Measurements from ENCODE around the gene CTNNA3. TPM values are rescaled to one million over a fixed set of nuclear protein-coding genes. Genes with fewer than 3 reads are reported as not detected.

The CTNNA3 gene
- total RNA-seq, 1 donor from 2014 or later, result under 0.01 TPM

DNA sequence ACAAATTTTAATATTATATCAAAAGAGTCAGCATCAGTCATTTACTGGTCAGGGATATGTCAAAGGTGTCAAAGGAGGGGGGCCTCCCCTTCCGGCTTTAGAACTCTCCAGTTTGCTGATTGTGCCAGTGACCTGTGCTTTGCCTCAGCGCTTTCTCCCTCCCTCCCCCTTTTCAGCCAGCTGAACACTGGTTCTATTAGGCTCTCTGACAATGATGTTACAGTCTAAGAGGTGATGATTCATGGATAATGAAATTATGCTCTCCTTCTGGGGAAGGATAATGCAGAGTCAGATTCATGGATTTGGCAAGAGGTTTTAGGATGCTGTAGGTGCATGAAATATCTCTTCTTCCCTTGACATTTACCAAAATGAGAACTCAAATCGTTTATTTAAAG is 764.0 kb downstream of the CTNNA3 start:
- Histone ChIP-seq H3K27ac (no peak overlapping the region), H3K4me1 (no peaks in the 10 kb centered on the region), H3K36me3 (no peaks in the 10 kb centered on the region), H3K9me3 (no peaks in the 10 kb centered on the region), H3K4me3 (no peak overlapping the region), H3K27me3 (no peaks in the 10 kb centered on the region)
- intact Hi-C loops (cut with DNase I), result no loop called here
- TF ChIP-seq CTCF (IDR thresholded peaks at IDR 0.05), result no peak
- DNase-seq (ENCODE audit: low spot score in 2 of 2), result no peak

DNA sequence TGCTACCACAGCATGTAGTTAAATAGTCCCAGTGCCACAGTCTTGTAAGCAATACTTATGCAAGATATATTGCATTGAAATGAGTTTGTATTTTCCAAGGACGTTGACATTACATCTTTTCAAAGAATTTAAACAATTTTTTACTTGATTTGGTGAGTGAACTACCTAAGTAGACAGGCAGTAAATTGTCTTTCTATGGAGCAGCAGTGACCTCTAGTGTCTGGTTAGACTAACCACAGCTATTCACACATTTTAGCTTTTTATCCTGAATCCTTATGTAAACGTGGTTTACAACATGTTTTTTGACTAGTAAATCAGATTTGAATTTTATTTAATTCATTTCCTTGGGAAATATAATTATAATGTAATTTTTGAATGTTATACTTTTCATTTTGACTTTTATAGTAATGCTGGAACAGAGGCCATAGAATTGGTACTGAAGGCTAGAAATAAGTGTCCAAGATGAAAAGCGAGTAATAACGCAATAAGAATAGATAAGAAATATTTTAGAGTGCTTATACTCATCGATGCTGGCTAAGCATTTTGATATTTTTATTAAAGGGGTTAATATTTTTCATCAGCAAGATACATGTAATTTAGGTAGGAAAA is 764.6 kb downstream of the CTNNA3 start:
- H3K36me3 ChIP-seq, result no peaks in the 10 kb centered on the region
- no peaks in the 10 kb centered on the region for H3K9me3 ChIP-seq
- DNase-seq (ENCODE audit: low spot score in 2 of 2), result no peak
- no peak overlapping the region for H3K4me3 ChIP-seq
- TF ChIP-seq CTCF (IDR thresholded peaks at IDR 0.05), result peak in 2 of 3 experiments; percentile 43 to 64
- H3K27ac ChIP-seq, result no peak overlapping the region
- no peaks in the 10 kb centered on the region for H3K27me3 ChIP-seq
- no peaks in the 10 kb centered on the region for H3K4me1 ChIP-seq
- intact Hi-C loops (cut with DNase I), result no loop called here

DNA sequence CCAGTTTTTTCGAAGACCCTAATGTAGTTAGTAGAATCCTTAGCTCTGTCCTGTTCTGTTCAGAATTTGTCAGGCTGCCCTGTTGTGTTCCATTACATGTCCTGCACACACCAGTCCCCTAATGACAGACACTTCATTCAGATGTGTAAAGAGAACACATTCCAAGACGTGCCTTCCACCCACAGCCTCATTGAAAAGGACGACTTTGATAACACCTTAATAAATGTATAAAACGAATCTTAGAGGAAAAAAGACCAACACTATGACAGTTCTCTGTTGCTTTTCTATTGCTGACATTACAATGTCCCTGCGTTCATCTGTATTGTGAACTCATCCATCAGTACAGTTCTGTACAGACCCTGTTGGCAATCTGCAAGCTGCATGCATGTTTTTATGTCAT is 766.6 kb downstream of the CTNNA3 start:
- Histone ChIP-seq H3K27me3 (no peaks in the 10 kb centered on the region), H3K9me3 (no peaks in the 10 kb centered on the region), H3K36me3 (no peaks in the 10 kb centered on the region), H3K4me1 (peaks cover 0 to 5% of the 10 kb centered on the region in 2 donors), H3K4me3 (no peak overlapping the region), H3K27ac (no peak overlapping the region)
- intact Hi-C loops (cut with DNase I), result no loop called here
- no peak for DNase-seq (ENCODE audit: low spot score in 2 of 2)
- no peak for TF ChIP-seq CTCF (IDR thresholded peaks at IDR 0.05)

DNA sequence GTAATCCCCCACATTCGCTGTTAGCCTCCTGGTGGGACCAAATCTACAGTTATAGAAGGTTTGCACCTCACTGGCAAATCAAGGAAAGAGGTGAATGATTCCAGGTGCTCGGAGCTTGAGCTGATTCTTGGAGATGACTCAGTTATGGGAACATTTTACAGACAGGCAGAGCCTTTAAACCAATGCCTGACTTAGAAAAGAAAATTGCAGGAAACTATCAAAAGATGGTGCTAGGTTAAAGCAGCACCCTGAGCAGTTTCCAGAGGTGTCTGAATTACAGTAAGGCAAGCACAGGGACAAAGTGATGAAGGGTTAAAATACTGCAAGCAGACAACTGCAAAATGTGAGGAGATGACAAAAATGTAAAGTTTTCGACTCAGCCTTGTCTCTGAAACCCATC is 767.2 kb downstream of the CTNNA3 start:
- no peak overlapping the region for H3K27ac ChIP-seq
- no peaks in the 10 kb centered on the region for H3K27me3 ChIP-seq
- intact Hi-C loops (cut with DNase I), result no loop called here
- no peaks in the 10 kb centered on the region for H3K36me3 ChIP-seq
- no peak for TF ChIP-seq CTCF (IDR thresholded peaks at IDR 0.05)
- no peak for DNase-seq (ENCODE audit: low spot score in 2 of 2)
- H3K9me3 ChIP-seq, result no peaks in the 10 kb centered on the region
- no peak overlapping the region for H3K4me3 ChIP-seq
- peaks cover 0 to 5% of the 10 kb centered on the region in 2 donors for H3K4me1 ChIP-seq

- Histone ChIP-seq H3K4me3 (peak overlapping the region in 1 of 2 donors; percentile 22), H3K27me3 (no peaks in the 10 kb centered on the region), H3K27ac (no peak overlapping the region), H3K4me1 (peaks cover 0 to 5% of the 10 kb centered on the region in 2 donors), H3K9me3 (no peaks in the 10 kb centered on the region), H3K36me3 (no peaks in the 10 kb centered on the region)
- intact Hi-C loops (cut with DNase I), result no loop called here
- TF ChIP-seq CTCF (IDR thresholded peaks at IDR 0.05), result no peak
- DNase-seq (ENCODE audit: low spot score in 2 of 2), result no peak
Measured at GRCh38 chr10:66927971-66928770, 767.8 kb downstream of the CTNNA3 start.

All from ascending aorta (tissue), 2 donors.